Hippocampal formation (tissue), 2 donors: ENCODE results near the gene DGKZ.

Experiments used
- DNase-seq, 2 donors: peaks; one replicate each; lab custom pipeline; 2025; lab: John Stamatoyannopoulos, UW

Gene DGKZ

GRCh38 chr11:46347637-46348311, 511 bp downstream of the DGKZ start:
- no peak for DNase-seq

DNA sequence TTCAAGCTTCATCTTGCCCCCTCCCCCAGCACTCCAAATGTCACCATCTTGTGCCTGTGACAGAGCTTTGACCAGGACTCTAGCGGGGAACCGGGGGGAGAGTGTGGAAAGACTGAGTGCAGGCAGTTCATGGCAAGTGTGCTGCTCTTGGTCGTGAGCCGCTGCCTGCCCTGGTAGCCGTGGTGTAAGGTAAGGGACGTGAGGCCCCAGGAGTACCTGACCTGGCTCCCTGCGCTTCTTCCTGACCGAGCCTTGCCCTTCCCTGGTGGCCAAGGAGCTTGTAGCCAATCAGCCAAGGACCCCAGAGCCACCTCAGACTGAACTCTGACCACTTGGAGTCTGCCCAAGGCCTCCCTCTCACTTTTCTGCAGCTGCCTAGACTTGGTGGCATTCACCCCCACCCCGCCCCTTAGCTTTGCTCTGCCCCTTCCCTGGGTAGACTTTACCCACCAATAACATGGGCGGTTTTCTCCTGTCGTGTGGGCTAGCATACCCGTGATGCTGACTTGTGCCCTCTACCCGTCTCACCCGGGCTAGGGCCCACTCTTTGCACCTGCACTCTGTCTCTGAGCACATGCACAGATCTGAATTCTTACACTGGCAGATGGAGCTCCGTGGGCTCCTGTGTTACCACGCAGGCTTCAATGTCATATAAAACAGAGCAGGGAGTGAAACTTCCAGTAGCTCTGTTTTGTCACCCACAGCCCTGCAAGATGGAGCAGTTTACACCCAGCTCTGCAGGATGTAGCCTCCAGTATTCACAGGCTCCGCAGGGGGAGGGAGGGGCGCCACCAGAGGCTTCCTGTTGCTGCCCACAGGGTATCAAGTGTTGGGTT, 1.5 kb downstream of the DGKZ start:
- no peak for DNase-seq

DNA sequence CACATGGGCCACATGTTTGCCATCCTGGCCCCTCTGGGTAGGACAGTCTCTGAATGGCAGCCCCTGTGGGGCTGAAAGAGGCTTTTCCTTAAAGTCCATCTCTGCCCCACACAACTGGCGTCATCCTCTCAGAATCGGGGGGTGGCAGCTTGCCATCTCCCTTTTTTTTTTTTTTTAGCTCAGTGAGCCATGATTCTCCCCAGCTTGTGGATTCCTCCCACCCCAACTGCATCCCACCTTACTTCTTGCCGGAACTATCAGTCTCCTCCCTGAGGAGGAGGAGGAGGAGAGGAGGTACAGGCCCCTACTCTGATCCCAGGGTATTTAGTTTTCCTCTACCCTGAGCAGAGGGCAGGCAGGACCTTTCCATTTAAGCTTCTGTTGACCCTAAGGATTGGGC, 3.4 kb downstream of the DGKZ start:
- DNase-seq: no peak

DNA sequence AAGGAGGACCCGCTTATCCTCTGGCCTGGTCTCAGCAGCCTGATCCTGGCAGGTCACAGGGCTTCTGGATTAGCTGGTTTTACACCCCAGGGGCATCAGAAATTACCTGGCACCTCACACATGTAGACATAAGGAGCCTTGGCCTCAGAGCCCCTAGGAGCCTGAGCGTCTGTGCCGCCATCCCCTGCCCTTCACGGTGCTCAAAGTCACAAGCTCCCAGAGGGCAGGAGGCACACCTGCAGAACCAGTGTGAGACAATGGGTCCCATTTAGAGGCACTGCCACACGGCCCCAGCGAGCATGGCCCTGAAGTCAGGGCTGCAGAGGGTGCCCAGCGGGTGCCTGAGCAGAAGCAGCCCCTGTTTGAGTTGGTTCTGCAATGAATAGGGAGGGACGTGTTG, 3.9 kb downstream of the DGKZ start:
- DNase-seq: no peak

- DNase-seq: no peak
Observed at GRCh38 chr11:46351606-46352005, 4.3 kb downstream of the DGKZ start.

DNA sequence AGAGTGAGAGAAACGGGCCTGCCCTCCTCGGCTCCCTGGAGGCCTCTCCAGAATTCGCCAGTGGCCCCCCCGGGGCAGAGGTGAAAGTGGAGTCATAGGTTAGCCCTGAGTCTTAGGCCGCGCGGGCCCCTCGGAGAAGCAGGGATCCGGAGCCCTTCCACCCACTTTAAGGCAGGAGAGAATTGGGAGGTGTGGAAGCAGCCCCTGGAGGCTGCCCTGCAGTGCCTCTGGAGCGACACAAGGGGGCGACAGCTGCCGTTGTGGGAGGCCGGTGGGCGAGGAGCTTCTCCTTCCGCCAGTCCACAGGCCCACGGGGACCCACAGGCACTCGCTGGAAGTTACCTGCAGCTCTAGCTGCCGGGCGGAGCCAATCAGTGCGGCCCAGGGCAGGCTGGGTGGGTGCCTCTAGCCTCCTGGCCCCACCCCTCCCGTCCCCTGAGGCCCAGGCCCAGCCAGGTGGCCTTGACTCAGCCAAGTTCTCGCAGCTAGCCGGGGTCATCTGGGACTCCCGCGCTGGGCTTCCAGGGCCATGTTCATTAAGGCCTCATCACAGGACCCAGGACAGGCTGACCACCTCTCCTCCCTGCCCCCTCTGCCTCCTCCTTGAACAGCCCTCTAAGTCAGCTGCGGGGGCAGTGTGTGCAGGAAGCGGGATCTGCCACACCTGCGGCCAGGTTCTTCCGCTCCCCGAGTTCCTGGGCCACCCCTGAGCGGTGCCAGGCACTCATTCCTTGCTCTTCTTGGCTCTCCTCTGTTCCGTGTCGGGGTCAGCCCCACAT, 5.0 kb downstream of the DGKZ start:
- peak in 1 of 2 donors; percentile 50 for DNase-seq

DNA sequence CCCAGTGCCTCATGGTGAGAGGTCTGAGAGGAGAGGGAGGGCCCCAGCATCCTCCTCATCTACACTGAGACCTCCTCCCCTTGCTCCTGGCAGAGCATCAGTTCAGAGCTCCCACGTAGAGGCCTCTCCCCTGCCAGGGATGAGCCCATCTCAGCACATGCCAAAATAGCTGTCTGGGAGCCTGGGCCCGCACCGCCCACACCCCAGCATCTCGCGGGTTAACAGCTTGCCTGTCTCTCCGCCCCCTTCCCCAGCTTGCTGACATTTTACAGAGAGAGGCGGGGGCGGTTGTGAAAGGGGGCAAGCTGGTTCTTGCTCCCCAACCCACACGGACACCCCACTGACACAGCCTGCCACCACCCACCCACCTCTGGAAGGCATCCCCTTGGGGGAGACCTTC, 6.4 kb downstream of the DGKZ start:
- no peak for DNase-seq

DNA sequence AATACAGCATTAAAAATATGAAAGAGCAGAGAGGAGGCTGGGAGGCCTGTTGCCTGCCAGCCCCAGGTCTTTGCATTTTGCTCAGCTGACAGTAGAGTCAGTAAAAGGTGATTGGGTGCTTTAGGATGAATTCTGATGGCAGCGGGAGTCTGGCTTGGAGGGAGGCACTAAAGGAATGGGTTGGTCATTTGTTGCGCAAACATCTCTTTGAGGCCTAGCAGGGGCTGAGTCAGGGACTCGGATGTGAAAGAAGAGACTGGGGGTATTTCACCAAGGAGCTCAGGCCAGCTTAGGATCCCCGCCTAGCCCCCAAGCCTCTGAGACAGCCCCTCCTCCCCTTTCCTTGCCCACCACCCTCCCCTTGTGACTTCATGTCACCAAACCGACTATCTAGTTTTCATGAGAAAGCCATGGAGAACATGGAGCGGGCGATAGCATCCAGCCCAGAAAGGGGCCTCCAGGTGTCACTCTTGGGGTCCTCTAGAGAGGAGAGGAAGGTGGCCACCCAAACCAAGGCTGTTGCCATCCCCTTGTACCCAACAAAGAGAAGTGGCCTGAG, 9.7 kb downstream of the DGKZ start:
- DNase-seq: no peak

- DNase-seq: no peak
Observed at GRCh38 chr11:46357483-46357936, 10.2 kb downstream of the DGKZ start.

DNA sequence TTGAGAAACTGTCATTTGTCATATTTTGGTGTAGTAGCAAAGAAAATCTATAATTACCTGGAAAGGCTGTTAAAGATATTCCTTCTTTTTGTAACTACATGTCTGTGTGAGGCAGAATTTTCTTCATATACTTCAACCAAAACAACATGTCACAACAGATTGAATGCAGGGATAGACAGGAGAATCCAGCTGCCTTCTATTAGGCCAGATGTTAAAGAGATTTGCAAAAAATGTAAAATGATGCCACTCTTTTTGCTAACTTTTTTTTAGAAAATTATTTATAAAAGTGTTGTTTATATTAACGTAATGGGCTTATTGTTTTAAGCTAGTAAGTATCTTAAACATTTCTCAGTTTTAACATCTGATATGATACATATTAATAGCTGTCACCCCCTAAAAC, 12.7 kb downstream of the DGKZ start:
- DNase-seq: no peak

DNA sequence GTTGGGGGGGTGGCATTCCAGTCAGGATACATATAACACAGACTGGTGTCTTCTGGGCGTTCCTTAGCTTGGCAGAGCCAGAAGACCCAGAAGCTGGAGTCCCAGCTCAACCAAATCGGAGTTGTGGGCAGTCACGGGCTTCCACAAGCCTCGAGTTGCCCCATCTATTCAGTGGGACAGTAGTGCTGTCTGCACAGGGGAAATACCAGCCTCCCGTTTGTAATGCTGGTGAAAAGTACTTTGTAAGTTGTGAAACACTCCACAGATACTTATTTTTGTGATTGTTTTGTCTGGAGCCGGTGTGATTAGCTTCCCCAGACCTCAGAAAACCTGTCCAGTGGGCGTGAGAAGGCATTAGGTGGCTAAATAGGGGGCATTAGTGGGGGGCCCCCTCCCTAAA, 13.6 kb downstream of the DGKZ start:
- DNase-seq: no peak

- peak; percentile 30 to 40 for DNase-seq
Observed at GRCh38 chr11:46361283-46362155, 14.3 kb downstream of the DGKZ start.

GRCh38 chr11:46362156-46363030, 15.1 kb downstream of the DGKZ start:
- no peak for DNase-seq

DNA sequence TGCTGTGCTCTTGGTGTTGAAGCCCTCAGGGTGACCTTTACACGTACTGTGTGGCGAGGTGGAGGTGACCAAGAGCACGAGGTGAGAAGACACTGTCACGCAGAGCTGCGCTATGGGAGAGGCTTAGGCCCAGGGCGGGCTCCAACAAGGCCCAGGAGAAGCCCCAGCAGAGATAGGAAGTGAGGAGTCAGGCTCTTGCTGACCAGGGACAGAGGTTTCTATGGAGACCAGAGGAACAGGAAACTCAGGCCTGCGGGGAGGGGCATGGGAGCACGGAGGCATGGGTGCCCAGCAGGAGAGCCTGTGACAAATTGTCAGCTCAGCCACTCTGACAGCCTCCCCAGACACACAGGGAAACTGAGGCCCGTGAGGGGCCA, 15.8 kb downstream of the DGKZ start:
- DNase-seq: peak in 1 of 2 donors; percentile 53

GRCh38 chr11:46363455-46364005, 16.3 kb downstream of the DGKZ start:
- DNase-seq: peak; percentile 69 to 75

GRCh38 chr11:46364056-46364455, 16.8 kb downstream of the DGKZ start:
- DNase-seq: no peak

GRCh38 chr11:46364791-46365190, 17.5 kb downstream of the DGKZ start:
- DNase-seq: no peak

GRCh38 chr11:46366260-46366659, 19.0 kb downstream of the DGKZ start:
- no peak for DNase-seq

DNA sequence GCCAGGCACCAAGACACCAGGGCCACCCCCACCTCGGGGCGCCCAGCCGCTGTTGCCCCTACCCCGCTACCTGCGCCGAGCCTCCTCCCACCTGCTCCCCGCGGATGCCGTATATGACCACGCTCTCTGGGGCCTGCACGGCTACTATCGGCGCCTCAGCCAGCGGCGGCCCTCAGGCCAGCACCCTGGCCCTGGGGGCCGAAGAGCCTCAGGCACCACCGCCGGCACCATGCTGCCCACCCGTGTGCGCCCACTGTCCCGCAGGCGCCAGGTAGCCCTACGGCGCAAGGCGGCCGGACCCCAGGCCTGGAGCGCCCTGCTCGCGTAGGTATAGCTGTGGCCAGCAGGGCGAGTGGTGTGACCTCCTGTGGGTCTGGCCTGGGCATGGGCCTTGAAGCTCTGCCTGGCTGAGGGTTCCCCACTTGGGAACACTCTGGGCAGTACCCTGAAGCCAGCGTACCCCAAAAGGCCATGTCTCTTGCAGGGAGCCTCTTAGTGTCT, 19.4 kb downstream of the DGKZ start:
- DNase-seq: no peak
